Stimulated activated CD8-positive, alpha-beta memory T cell treated with anti-CD3 and anti-CD28 coated beads, Interleukin-7, amount 100 ng/mL, for 48 hours (primary cell): ENCODE measurements around the gene HOXB3.

ENCODE experiments used
- DNase-seq, 2 donors: peaks; one replicate each; pipeline ENCODE4 v3.0.0-alpha.2; 2020; ENCODE audit warnings: low read depth in 1 of 2; ENCODE audit errors: extremely low read depth in 1 of 2

HOXB3 gene

GRCh38 chr17:48571826-48572417, 18.1 kb downstream of the HOXB3 start:
- DNase-seq, result no peak

- DNase-seq, result no peak
Measured at GRCh38 chr17:48571024-48571818, 18.8 kb downstream of the HOXB3 start.

GRCh38 chr17:48570325-48571023, 19.6 kb downstream of the HOXB3 start:
- no peak for DNase-seq

- DNase-seq, result no peak
Measured at GRCh38 chr17:48569674-48570324, 20.2 kb downstream of the HOXB3 start.

- DNase-seq, result no peak
Measured at GRCh38 chr17:48569240-48569582, 20.8 kb downstream of the HOXB3 start.

GRCh38 chr17:48568499-48569239, 21.4 kb downstream of the HOXB3 start:
- DNase-seq, result no peak

- no peak for DNase-seq
Measured at GRCh38 chr17:48567646-48568354, 22.2 kb downstream of the HOXB3 start.

GRCh38 chr17:48567209-48567608, 22.8 kb downstream of the HOXB3 start:
- DNase-seq, result no peak

- no peak for DNase-seq
Measured at GRCh38 chr17:48566717-48567116, 23.3 kb downstream of the HOXB3 start.

GRCh38 chr17:48565925-48566710, 23.9 kb downstream of the HOXB3 start:
- no peak for DNase-seq

- no peak for DNase-seq
Measured at GRCh38 chr17:48565022-48565554, 25.0 kb downstream of the HOXB3 start.

- DNase-seq, result no peak
Measured at GRCh38 chr17:48564188-48565021, 25.6 kb downstream of the HOXB3 start.

- DNase-seq, result no peak
Measured at GRCh38 chr17:48563867-48564187, 26.2 kb downstream of the HOXB3 start.

- DNase-seq, result no peak
Measured at GRCh38 chr17:48563385-48563838, 26.6 kb downstream of the HOXB3 start.

- DNase-seq, result no peak
Measured at GRCh38 chr17:48562934-48563333, 27.1 kb downstream of the HOXB3 start.

- DNase-seq, result no peak
Measured at GRCh38 chr17:48561884-48562810, 27.9 kb downstream of the HOXB3 start.
